ENCODE results near the gene KRT2.

KRT2 gene

DNA sequence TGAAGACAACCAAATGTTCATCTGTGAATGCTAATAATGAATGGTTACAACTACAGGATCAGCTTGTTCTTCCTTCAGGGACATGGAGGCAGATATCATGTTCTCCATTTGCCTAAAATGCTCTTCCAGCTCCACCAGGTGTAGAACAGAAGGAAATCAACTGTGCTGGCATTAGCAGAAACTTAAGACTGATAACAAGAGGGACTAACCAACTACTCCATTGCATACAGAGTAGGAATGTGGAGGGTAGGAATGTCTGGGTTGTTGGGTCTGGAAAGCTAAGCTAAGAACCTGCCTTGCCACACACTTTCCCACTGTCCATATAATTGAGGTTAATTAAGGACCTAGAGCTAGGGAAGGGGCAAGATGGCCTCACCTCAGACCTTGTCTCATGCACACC lies 11.4 kb upstream of the KRT2 start:
- DNase-seq (ENCODE audit: low spot score) = no peak

DNA sequence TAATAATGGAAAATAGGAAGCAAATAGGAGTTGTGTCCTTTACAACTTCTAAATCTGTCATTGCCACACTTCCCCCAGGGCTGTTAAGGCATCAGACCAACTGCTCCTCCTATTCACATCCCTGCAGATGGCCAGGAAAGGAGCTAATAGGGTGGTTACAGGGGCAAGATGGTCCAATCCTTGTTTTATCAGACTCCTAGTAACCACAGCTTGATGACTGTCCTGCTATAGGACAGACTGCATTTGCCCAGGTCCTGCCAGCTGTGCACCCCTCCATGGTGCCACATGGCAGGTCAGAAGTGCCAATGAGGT lies 10.9 kb upstream of the KRT2 start:
- DNase-seq (ENCODE audit: low spot score) = no peak

DNA sequence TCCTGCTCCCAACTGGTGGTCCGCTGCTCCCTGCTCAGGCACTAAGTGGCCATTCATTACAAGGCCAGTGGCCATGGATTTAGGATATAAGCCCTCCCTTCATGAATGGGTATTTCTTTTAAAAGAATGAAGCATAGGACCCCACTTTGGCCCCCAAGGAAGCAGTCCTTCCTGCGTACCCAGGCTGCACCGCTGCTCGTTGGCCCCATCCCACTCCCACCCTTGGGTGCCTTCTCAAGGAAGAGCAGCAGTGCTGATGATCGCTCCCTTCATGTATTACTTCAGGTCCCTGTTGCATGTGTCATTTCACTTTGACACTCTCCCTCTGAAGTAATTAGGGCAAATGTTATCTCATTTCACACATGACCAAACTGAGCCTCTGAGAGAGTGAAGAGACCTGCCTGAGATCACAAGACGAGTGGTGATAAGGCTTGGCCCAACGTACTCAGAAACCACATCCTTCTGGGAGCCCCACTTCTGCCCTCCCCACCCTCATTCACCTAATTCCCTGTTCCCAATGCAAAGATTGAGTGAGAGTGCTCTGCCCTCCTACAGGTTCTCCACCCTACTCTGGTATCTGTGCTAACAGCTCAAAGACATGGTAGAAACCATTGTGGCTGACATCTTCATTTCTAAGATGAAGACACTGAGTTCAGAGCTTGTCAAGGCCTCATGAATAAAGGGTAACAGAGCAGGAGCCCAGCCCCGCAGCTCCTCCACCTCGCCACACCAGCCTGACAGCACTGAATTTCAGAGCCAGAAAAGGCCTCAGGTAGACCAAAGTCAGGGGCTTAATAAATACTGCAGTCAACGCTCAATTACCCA lies 10.3 kb upstream of the KRT2 start:
- no peak for DNase-seq (ENCODE audit: low spot score)

DNA sequence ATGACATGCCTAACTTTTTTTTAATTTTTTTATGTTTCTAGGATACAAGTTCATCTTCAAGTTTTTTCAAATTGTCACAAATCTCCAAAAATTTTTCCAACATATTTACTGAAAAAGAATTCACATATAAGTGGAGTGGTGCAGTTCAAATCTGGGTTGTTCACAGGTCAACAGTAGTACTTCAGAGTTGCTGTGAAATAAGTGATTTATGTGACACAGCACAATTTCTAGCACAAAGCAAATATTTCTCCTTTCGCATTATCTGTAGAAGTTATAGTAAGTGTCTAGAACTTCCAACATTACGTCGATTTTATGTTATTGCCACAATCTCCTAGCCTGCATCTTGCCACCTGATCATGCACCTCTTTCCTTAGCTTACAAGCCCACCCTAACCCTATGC lies 9.7 kb upstream of the KRT2 start:
- DNase-seq (ENCODE audit: low spot score) = no peak

DNA sequence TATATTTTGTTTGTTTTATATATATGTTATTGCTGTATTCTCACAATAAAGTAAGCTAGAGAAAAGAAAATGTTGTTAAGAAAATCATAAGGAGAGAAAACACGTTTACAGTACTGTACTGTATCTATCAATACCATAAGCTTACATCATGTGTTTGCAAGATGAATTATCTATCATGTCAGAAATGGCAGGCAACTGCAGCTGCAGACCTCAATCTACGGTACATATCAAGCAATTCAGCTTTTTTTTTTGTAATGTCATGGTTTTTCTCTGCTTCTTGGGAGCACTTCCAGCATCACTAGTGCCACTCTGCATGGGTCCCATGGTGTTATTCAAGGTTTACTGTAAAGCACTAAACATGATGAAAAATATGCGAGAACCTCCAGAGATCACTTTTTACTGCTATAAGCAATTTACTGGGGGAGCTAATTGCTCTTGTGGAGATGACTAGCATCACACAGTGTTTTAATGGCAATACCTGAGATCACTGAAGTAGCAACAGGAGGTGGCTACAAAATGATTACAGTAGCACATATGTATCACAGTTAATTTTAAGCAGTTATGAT lies 9.0 kb upstream of the KRT2 start:
- DNase-seq (ENCODE audit: low spot score) = no peak

DNA sequence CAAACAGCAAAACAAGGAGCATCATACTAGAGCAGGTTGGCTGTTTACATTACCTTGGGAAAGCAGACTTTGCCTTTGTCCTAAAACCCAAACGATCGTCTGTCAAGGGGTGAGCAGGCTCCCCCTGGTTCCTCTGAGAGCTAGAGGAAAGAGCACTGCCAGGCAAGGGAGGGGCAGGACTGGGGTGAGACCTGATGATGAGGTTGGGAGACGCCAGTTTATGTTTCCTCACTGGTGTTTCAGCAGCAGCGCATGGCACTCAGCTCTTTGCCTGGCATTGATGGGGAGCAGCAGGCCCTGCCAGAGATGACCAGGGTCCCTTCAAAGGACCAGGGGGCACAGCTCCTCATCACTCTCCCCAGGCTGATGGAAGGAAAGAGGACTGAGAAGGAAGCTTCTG lies 7.9 kb upstream of the KRT2 start:
- no peak for DNase-seq (ENCODE audit: low spot score)

DNA sequence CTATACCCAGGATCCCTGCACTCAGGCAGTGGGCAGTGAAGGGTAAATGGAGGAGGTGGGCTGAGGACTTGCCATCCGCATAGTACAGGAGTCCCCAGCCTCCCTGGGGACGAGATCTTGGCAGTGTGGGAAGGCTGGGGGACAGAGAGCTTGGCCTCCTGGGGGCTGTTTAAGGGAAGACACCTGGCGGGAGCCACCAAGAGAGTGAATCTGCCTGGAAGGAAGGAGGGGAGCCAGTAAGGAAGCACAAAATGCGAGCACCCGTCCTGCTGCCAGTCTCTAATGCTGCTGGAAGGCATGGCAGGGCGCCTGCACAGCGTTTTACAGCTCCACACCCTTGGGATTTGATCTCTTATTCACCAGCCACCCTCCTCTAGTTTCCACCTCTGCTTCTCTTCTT lies 7.4 kb upstream of the KRT2 start:
- no peak for DNase-seq (ENCODE audit: low spot score)

DNA sequence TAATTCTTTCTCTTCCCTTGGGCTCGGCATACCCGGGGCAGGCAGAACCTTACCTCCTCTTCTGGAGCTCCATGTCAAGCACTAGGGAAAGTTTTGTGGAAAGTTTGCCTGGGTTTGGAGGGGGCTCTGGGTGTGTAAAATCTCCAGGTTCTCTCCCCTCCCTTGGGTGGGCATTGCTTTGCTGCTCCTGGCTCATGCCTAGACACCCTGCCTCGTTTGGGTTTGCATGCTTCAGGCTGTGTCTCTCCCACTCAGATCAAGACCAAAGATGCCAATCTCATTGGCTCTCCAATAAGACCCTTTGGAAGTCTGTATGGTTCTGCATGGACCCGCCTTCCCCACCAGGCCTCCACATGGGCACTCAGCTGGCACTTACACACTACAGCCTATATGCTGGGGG lies 6.2 kb upstream of the KRT2 start:
- no peak for DNase-seq (ENCODE audit: low spot score)

DNA sequence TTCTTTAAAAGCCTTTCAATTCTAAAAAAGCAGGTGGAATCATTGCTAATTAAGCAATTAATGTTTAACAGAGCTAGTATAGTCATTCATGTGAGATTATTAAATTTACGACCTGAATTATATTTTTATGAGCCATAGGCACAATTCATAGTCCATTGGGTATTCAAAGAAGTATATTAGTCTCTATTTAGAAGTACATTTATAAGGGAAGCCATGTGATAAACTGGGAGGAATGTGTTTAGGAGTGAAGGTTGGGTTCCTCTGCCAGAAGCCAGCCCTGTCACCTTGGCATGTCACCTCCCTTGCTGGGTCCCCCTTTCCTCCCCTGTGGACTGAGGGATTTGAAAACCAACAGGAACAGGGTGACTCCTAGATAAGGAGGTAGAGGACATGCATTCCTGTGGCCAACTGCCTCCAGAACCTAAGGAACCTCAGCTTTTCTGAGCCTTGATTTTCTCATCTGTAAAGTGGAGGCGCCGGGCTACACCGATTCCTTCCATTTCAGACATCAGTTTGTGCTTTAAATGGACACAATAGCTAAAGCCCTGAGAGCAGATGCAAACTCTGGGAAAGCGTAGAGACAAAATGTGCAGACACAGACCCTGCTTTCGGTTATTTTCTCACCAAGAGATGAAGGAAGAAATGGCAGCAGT lies 5.4 kb upstream of the KRT2 start:
- DNase-seq (ENCODE audit: low spot score) = no peak

DNA sequence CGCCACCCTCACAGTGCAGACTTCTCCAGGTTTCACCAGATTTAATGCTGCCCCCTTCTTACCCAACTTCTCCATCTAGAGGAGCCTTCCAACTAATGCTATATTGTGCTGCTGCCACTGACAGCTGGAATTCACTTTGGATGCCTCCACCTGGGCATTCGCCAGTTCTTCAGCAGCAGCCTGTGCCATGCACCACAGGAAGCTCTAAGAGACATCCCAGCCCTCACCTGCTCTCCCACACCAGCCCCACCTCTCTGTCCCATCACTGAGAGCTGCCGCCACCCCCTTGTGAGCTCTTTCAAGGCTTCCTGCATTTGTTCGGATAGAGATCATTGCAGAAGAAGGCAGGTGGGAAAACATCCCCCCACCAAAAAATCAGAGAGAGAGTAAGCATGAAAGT lies 4.6 kb upstream of the KRT2 start:
- no peak for DNase-seq (ENCODE audit: low spot score)

DNA sequence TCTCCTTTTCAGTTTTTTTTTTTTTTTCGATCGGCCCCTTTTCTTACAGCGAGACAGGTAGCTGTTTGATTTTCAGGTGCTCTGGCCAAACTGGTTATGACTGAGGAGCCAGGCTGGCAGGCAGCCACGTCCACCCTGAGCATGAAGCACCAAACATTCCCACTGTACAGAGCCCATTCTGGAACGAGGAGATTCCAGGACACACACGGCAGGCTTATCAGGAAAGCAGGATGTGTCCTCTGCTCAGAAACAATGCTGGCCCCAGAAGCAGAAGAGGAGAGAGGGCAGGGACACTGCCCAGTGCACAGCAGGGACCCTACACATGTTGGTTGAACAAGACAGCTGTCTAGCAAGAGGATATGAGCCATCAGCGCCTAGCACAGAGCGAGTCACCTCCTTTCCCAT lies 3.7 kb upstream of the KRT2 start:
- no peak for DNase-seq (ENCODE audit: low spot score)

DNA sequence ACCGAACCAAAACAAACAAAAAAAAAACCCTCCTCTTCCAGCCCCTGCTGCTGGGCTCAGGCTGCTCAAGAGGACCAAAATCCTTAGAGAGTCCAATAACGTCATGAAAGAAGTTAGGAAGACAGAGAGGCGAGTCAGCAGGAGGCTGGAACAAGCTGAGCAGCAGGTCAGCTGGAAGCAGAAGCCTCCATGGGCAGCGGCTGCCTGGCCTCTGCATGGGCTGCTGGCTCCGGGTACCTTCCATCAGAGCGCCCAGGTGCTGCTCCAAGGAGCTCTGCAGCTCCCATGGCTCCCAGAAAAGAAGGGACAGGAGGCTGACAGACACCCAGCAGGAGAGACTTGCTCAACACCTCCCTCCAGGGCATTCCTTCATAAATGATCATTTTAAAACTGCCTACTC lies 3.2 kb upstream of the KRT2 start:
- no peak for DNase-seq (ENCODE audit: low spot score)

DNA sequence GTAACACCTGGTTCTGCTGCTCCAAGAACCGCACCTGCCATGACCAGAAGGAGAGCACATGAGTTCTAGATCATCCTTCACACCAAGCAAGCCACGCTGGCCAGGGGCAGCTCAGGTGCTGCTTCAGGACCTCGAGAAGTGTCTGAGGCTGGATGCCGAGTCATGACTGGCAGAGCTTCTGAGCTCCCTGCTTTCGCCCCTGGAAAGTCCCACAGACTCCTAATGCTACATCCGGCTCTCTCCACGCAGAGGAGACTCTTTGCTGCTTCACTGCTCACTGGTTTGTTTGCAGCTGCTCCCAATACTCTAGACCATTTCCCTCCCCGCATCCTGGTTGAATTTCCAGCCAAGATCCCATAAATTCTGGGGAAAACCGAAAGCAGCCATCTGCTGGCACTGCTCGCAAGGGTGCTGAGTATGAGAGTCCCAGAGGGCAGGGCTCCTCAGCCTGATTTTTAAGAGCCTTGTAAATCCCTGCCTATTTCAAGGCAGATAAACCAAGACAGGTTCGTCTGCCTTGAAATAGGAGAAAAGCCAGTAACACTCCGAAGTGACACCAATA lies 1.4 kb downstream of the KRT2 start:
- no peak for DNase-seq (ENCODE audit: low spot score)

DNA sequence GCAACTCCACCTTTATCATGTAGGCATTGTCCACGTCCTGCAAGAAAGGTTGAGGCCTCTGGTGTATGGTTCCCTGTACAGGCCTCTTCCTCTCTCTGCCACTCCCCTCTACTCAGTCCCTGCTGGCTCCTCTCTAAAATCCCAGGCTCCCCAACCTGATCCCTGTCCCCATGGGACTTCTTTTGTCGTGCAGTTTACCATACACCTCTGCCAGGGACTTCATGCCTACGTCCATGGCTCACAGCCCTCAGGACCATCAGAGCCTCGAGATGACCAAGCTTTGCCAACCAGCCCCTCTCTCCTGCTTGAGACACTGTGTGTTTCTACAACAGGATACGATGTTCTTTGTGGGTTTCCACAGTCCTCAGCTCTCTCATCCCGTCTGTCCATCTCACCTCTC lies 2.9 kb downstream of the KRT2 start:
- DNase-seq (ENCODE audit: low spot score) = no peak

DNA sequence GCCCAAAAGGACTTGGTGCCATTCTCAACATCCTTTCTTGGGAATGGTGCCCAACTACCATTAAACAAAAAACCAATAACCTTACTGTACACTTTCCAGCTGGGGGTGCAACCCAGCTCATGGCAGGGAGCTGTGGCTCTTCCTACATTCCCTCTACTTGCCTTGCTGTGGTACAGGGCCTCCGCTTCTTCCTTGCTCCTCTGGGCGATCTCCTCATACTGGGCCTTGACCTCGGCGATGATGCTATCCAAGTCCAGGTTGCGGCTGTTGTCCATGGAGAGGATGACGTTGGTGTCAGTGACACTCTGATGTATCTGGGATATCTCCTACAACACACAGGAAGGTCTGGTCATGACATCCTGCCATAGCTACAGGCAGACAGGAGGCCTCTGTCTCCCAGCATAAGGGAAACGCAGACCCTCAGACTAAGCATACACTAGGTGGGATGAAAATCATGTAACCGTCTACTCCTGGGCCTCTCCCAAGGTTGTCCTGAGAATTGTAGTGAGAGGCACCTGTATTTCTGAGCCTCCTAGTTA lies 3.9 kb downstream of the KRT2 start:
- DNase-seq (ENCODE audit: low spot score) = no peak

DNA sequence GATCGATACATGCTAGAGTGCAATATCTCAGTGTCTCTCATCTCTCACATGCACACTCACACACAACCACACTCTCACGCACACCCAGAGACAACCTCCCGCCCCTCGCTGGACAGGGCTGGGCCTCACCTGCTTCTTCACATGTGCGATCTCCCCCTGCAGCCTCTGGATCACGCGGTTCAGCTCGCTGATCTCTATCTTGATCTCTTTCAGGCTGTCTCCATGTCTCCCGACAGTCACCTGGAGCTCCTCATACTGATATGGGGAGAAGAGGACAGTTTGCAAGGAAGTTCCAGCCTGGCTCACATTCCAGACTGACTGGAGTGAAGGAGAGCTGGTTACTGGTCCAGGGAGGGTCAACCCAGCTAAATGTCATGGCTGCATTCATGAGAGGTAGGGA lies 4.4 kb downstream of the KRT2 start:
- DNase-seq (ENCODE audit: low spot score) = no peak

DNA sequence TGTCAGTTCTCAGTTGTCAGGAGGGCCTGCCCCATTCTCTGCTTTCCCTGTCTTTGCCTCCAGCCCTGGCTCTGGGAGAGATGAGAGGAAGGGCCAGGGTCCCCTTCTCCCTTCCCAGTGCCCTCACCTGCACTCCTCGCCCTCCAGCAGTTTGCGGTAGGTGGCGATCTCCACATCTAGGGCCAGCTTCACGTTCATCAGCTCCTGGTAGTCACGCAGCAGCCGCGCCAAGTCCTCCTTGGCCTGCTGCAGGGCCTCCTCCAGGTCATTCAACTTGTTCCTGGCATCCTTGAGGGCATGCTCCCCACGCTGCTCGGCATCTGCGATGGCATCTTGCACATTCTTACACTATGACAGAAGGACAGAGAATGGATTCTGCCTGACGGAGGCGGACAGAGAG lies 5.4 kb downstream of the KRT2 start:
- no peak for DNase-seq (ENCODE audit: low spot score)

DNA sequence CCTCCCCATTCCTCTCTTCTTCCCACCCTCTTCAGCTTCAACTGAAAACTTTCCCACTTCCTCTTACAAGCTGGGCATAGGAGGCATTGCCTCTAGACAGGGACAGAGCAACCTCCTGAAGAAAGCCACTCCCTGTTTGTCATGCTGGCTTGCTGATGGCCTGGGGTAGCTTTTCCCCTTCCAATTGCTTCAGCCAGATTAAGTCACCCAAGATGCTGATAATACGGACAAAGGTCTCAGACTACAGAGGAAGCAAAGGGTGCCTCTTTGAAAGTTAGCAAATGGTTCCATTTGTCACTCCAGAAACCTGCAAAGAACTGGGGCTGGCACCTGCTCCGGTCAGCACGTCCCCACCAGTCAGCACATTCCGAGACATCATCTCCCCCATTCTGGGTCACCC lies 6.0 kb downstream of the KRT2 start:
- DNase-seq (ENCODE audit: low spot score) = no peak

DNA sequence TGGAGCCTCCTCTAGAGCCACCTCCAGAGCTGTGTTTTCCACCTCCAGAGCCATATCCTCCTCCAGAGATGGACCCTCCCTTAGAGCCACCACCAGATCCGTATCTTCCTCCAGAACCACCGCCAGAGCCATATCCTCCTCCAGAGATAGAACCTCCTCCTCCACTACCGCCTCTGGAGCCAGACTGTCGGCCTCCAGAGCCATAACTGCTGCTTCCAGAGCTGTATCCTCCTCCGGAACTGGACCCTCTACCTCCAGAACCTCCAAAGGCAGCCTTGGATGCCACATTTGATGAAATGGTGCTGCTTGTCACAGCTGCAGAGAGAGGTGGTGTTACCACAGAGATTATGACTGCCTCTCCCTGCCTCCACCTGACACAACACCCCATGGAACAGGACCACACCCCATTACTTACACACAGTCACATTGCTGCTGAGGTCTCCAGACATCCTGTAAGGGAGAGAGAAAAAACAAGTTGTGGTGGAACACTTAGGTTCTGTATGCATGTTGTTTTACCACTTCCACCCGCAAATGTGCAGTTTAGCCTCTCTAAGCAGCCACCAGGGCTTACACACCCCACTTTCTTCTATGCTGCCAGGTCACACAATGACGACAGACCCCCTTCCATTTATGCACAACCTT lies 6.8 kb downstream of the KRT2 start:
- DNase-seq (ENCODE audit: low spot score) = no peak

DNA sequence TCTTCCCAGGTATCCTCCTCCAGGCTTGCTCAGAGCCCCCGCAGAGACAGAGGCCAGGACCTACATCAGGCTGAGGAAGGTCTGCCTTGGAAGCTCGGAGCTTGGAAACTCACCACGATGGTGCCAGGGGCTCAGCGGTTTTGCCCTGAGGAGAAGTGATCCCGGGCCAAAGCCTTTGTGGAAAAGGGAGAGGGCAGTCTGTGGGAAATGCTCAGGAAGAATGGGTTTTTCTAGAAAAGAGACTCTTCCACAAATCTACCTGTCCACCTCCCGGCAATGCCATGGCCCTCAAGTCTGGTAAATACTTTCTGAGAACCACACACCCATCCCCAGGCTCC lies 8.0 kb downstream of the KRT2 start:
- DNase-seq (ENCODE audit: low spot score) = no peak

DNA sequence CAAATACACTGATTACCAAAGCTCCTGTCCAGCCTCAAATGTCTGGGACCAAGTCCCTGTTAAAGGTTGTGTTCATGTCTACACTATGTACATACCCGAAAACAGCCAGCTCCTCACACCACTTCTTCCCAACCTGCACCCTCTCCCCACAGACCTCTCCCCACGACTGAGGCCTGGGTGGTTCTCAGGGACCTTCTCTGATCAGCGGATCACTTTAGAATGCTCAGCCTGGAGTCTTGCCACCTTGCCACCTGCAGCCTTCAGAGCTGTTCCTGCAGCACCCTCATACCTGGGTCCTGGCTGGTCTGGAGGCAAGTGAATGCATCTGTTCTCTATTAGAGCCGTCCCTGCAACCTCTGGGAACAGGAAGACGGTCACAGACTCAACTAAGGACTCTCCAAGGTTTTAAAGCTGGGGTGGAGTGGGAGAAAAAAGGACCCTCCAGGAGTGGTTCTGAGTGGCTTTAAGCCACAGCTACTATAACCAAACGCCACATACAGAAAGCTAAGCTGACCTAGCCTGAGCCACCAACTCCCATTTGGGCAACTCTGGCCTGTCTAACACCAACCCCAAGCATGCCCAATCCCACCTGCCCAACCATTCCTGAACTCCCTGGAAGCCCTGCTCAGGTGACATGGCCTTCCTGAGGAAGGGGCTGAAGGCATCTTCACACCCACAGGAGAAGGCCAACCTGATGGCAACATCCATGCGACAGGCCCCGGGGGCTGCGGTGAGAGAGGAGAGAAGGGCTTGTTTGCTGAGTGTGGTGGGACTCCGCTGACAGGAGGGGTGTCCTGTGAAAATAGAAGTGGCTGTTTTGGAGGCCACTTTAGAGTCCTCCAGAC lies 8.6 kb downstream of the KRT2 start:
- no peak for DNase-seq (ENCODE audit: low spot score)

DNA sequence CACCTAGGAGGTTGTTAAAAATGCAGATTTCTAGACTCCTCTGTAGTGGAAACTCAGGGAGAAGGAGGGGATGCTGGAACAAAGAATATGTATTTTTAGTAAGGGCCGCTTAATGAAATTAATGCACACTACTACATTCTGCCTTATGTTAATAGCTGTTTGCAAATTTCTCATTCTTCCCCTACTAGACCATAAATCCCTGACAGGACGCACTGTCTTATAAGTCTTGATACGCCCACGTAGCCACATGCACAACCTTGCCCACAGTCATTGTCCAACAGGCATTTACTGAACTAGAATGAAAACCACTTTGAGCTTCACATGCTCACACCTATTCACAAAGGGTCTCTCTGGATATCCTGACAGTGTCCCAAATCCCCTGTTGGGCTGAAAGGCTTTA lies 10.5 kb downstream of the KRT2 start:
- no peak for DNase-seq (ENCODE audit: low spot score)

Data from putamen (tissue), 1 donor.